ENCODE results near the gene PPL.

PPL gene

DNA sequence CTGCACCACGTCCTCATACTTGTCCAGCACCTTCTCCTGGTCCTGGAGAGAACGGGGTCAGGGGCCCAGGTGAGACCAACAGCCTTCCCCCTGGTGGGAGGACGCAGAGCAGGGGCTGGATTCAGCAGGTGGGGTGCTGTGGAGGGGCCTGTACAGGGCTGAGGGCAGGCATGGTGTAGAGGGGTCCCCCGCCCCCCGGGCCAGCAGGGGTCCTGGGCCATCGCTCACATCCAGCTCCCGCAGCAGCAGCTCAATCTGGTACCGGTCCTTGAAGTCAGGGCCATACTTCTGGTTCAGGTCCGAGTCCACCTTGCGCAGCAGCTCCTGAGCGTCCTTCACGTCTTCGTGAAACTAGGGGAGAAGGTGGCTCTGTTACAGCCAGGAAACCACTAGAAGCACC lies 41.6 kb downstream of the PPL start:
- H3K4me1 Mint-ChIP-seq (ENCODE audit: low read depth), result no peaks in the 10 kb centered on the region
- H3K4me3 Mint-ChIP-seq, result no peak overlapping the region
- no peak overlapping the region for H3K27ac Mint-ChIP-seq
- no peaks in the 10 kb centered on the region for H3K9me3 Mint-ChIP-seq
- no peaks in the 10 kb centered on the region for H3K36me3 Mint-ChIP-seq (ENCODE audit: low read depth)
- H3K27me3 Mint-ChIP-seq, result no peaks in the 10 kb centered on the region
- no peak for DNase-seq

DNA sequence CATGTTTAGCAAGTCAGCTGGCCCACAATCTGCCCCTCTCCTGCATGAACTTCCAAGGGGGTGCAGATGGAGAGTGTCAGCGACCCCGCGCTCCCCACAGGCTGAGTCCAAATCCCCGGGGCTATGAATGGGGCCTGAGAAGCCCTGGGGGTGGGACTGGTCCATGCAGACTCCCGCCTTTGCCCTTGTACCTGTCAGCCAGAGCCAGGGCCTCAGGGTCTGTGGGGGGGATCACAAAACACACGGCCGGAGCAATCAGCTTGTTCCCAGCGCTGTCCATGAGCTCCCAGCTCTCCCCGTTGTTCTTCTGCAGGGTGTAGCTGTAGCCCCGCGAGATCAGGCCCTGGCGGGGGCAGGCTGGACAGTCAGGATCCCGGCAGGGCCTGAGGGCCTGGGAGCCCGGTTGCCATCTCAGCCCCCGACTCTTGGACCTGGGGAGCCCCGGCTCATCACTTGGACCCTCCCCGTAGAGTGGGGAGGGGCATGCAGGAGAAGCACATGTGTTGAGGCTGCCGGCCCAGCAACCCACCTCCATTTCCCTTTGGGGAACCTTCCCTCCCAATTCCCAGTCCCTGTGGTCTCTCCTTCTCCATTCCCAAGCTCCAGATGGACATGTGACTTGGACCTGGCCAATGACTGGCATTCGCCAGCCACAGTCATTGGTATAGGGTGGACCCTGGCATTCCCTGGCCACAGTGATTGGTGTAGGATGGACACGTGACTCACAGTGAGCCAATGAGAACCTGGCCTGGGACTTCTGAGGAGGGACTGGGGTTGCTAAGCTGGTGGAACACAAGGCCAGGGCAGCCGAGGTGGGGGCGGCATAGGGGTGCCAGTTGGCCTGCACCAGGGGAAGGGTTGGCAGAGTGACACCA lies 42.4 kb downstream of the PPL start:
- Mint-ChIP-seq H3K4me3 (no peak overlapping the region), H3K27ac (no peak overlapping the region), H3K9me3 (no peaks in the 10 kb centered on the region), H3K4me1 (ENCODE audit: low read depth) (no peaks in the 10 kb centered on the region), H3K36me3 (ENCODE audit: low read depth) (no peaks in the 10 kb centered on the region), H3K27me3 (no peaks in the 10 kb centered on the region)
- no peak for DNase-seq

DNA sequence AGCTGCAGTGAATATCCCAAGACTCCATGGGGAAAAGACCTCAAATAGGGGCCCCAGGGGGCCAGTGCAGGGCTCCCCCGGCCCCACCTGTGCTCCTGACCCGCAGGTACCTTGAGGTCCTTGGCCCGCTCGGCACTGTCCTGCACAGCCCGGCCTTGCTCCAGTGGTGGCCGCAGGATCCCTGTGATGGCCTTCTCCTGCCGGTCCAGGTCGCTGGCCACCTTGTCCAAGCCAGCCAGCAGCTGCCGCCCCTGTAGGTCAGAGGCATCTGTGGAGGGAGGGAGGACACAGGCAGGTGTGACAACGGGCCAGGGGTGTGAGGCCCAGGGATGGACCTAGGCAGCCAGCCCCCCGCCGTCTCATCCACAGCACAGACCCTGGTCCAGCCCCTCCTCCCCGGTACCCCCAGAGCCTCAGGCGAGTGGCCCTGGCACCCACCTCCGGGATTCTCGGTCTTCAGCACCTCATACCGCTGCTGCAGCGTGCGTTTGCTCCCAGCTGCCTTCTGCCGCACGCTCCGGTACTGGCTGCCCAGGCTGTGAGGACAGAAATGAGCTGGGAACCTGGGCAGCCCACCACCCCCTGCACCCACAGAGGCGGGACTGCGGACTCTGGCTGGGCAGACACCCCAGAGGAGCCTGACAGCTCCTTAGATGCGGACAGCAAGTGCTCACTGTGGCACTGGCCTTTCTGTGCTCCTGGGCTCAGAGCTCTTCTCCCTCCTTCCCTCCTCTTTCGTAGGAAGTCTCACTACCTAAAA lies 43.7 kb downstream of the PPL start:
- no peak for DNase-seq
- Mint-ChIP-seq H3K4me3 (no peak overlapping the region), H3K27ac (no peak overlapping the region), H3K36me3 (ENCODE audit: low read depth) (no peaks in the 10 kb centered on the region), H3K9me3 (no peaks in the 10 kb centered on the region), H3K27me3 (no peaks in the 10 kb centered on the region), H3K4me1 (ENCODE audit: low read depth) (no peaks in the 10 kb centered on the region)

DNA sequence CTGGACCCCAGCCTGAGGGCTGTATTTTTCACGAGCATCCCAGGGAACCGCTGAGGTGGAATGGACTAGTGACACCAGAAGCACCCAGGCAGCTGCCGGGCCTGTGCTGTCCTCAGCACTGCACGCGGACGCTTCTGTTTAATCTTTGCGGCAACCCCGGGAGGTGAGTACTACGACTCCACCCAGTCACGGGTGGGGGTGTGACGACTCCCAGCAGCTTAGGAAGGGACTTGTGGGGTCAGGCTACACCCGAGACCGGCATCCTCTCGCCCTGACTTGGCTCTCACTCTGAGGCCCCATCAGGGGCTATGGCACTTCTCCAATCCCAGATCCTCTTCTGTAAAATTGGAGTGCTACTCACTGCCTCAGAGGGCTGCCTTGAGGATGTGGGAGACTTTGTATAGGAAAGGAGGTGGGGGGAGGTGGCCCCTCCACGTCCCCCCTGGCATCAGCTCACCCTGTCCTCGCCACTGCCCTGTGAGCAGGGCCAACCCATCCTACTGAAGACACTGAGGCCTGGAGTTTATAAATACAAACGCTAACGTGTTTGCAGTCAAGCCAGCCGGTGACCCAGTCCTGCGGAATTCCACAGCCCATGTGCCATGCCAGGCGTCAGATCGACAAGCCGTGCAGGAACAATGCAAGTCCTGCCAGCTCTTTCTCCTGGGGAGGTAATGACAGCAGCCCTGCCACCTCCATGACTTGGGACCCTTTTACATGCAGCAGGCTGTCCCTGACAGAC lies 44.4 kb downstream of the PPL start:
- H3K4me3 Mint-ChIP-seq, result no peak overlapping the region
- H3K27ac Mint-ChIP-seq, result no peak overlapping the region
- no peaks in the 10 kb centered on the region for H3K9me3 Mint-ChIP-seq
- peaks cover 1% of the 10 kb centered on the region for H3K36me3 Mint-ChIP-seq (ENCODE audit: low read depth)
- H3K27me3 Mint-ChIP-seq, result no peaks in the 10 kb centered on the region
- DNase-seq, result no peak
- H3K4me1 Mint-ChIP-seq (ENCODE audit: low read depth), result no peaks in the 10 kb centered on the region

DNA sequence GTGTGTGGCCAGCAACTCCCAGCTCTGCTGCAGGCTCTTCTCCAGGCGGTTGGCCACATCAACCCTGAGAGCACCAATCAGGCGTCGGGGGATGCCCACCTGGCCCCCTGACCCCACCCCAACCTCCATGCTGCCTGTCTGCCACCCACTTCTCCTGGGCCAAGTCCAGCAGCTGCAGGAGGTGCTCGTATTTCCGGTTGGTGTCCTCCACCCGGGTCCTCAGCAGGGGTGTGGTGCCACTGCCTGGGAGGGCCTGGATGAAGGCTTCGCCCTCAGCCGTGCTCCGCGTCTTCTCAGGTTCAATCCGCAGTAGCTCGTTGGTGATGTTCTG lies 45.1 kb downstream of the PPL start:
- H3K4me3 Mint-ChIP-seq, result no peak overlapping the region
- H3K27ac Mint-ChIP-seq, result no peak overlapping the region
- no peaks in the 10 kb centered on the region for H3K9me3 Mint-ChIP-seq
- DNase-seq, result no peak
- peaks cover 3% of the 10 kb centered on the region for H3K36me3 Mint-ChIP-seq (ENCODE audit: low read depth)
- no peaks in the 10 kb centered on the region for H3K27me3 Mint-ChIP-seq
- no peaks in the 10 kb centered on the region for H3K4me1 Mint-ChIP-seq (ENCODE audit: low read depth)

DNA sequence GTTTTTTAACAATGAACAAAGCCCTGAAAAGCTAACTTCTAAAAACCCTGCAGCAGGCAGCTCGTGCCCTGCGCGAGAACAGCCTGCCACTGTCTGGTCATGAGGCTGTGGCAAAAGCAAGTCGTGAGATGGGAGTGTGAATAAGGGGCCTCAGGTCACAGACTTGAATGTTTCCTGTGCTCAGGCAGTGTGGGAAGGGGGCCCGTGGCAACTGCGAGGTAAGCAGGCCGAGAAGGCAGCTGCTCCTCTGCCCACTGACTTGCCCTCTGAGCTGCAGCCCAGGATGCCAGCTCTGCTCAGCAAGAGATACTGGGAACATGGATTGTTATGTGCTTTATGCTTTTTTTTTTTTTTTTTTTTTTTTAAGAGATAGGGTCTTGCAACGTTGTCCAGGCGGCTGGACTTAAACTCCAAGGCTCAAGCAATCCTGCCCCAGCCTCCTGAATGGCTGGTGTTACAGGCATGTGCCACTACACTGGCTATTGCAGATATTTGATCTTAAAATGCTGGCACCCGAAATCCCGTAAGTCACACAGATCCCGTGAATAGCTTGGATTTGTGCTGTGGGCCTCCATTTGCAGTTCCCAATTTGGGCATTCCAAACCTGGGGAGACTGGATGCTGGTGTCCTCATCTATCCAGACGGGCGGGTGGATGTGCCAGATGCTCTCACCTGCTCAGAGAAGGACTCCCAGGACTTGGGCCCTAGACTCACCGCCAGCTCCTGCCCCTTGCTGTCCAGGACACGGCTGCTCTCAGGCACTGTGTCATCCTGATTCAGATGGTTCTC lies 45.7 kb downstream of the PPL start:
- no peak for DNase-seq
- Mint-ChIP-seq H3K4me1 (ENCODE audit: low read depth) (no peaks in the 10 kb centered on the region), H3K4me3 (no peak overlapping the region), H3K36me3 (ENCODE audit: low read depth) (peaks cover 9% of the 10 kb centered on the region), H3K27ac (no peak overlapping the region), H3K27me3 (no peaks in the 10 kb centered on the region), H3K9me3 (no peaks in the 10 kb centered on the region)

DNA sequence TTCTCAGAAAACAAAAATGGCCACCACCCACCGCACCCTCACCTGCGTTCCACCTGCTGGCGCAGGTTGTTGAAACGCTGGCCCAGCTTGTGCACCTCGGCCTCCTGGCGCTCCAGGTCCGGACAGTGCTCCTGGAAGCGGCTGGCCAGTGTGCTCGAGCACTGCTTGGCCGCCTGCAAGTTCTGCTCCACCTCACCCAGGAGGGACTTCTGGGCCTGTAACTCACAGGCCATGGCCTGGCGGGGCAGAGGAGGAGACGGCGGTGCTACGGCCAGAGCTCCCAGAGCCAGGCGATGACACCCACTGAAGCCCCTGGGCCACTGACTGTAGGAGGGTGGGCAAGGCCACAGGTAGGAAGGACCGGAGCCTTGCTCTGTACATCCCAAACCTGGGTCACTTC lies 46.3 kb downstream of the PPL start:
- H3K9me3 Mint-ChIP-seq, result no peaks in the 10 kb centered on the region
- no peaks in the 10 kb centered on the region for H3K27me3 Mint-ChIP-seq
- DNase-seq, result no peak
- peaks cover 15% of the 10 kb centered on the region for H3K36me3 Mint-ChIP-seq (ENCODE audit: low read depth)
- H3K4me1 Mint-ChIP-seq (ENCODE audit: low read depth), result no peaks in the 10 kb centered on the region
- no peak overlapping the region for H3K4me3 Mint-ChIP-seq
- H3K27ac Mint-ChIP-seq, result no peak overlapping the region

DNA sequence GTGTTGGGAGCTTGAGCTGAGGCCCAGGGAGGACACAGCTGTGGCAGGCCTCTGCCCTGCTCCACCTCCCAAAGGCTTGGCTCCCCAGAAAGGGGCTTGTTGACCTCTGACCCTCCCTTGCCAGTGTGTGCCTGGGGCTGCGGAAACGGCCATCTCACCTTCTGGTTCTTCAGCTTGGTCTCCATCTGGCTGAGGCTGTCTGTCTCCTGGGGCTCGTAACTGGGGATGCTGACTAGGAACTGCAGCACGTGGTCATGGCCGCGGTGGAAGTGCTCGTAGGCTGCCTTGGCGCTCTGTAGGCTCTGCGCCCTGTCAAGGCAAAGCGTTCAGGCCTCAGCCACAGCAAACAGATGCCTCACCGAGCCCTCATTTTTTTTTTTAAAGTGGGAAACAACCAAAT lies 46.9 kb downstream of the PPL start:
- peaks cover 20% of the 10 kb centered on the region for H3K36me3 Mint-ChIP-seq (ENCODE audit: low read depth)
- no peak for DNase-seq
- H3K9me3 Mint-ChIP-seq, result no peaks in the 10 kb centered on the region
- no peaks in the 10 kb centered on the region for H3K4me1 Mint-ChIP-seq (ENCODE audit: low read depth)
- no peaks in the 10 kb centered on the region for H3K27me3 Mint-ChIP-seq
- no peak overlapping the region for H3K4me3 Mint-ChIP-seq
- H3K27ac Mint-ChIP-seq, result no peak overlapping the region

DNA sequence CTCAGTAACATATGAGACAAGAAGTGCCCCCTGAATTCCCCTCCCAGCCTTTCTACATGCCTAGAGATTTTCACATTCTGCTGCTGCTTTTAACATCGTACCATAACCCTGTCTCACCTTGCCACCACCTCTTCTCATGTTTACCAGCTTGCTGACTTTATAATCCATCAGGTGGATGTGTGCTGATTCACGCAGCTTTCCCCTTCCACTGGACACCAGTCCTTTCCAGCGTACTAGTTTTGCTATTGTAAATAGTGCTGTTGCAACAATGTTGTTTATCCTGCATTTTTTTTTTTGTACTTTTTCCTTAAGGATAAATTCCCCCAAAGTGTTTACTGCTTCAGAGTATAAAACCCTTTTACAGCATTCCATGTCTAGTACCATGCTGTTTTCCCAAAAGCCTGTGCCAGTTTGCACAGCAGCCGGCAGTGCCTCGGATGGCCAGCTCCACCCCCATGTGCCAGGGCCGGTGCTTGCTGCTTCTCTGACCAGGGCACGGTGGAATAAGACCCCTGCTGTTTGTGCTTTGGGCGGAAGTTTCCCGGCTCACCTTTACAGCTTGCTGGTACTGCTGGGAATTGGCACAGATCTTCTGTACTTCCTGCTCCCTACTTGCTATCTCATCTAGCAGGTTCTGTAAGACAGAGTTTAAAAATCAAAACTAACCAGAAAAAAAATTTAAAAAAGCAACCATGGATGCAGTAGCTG lies 48.4 kb downstream of the PPL start:
- H3K4me3 Mint-ChIP-seq, result no peak overlapping the region
- DNase-seq, result no peak
- no peaks in the 10 kb centered on the region for H3K9me3 Mint-ChIP-seq
- H3K36me3 Mint-ChIP-seq (ENCODE audit: low read depth), result peaks cover 35% of the 10 kb centered on the region
- H3K27ac Mint-ChIP-seq, result no peak overlapping the region
- H3K4me1 Mint-ChIP-seq (ENCODE audit: low read depth), result no peaks in the 10 kb centered on the region
- H3K27me3 Mint-ChIP-seq, result no peaks in the 10 kb centered on the region

DNA sequence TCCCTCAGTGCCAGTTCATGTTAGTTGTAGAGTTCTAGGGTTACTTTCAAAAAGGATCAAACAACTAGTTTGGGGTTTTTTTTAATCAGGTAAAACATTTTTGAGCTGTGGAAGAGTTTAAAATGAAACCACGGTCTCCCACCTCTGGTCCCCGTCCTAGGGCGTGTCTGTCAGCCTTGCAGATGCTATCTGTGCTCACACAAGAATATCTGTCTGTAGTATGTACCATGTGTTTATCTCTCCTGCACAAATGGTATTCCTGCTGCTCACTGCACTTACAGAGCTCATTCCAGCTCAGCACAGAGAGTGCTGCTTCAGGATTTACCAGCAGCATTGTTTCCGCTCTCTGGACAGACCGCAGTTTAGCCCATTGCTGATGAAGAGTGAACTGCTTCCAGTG lies 50.8 kb downstream of the PPL start:
- Mint-ChIP-seq H3K4me1 (ENCODE audit: low read depth) (no peaks in the 10 kb centered on the region), H3K9me3 (no peaks in the 10 kb centered on the region), H3K27me3 (no peaks in the 10 kb centered on the region), H3K4me3 (no peak overlapping the region), H3K27ac (no peak overlapping the region), H3K36me3 (ENCODE audit: low read depth) (peaks cover 58% of the 10 kb centered on the region)
- no peak for DNase-seq

DNA sequence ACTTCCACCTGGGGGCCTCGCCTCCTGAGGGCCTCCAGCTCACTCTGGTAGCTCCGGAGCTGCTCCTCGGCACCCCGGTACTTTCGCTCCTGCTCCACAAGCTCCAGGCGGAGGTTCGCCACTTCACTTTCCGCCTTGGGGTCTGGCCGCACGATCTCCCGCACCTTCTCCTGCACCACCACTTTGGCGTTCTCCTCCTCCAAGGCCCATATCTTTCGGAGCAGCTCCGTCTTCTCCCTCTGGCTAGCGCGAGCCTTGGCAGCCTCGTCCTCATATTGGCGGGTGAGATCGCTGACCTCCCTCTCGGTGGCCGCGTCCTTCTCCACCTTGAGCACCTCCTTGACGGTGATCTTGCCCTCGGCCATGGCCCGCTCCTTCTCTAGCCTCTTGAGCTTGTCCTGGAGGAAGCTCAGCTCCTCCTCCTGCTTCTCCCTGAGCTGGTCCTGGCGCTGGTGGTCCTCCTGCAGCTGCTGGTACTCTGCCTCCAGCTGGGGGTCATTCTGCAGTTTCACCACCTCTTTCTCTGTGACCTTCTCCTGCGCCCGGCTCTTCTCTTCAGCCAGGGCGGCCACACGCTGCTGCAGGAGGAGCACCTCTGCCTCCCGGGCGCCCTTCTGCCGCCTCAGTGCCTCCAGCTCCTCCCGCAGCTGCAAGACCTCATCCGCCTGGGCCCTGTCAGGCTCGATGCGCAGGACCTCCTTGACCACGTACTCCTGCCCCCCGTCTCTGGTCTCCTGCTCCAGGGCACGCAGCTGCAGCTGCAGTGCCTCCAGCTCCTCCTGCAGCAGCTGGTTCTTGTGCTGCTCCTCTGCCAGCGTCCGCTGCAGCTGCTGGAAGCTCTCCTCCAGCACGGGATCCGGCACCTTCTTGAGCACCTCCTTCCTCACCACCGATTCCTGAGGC lies 51.7 kb downstream of the PPL start:
- H3K27me3 Mint-ChIP-seq, result no peaks in the 10 kb centered on the region
- no peaks in the 10 kb centered on the region for H3K9me3 Mint-ChIP-seq
- no peaks in the 10 kb centered on the region for H3K4me1 Mint-ChIP-seq (ENCODE audit: low read depth)
- no peak overlapping the region for H3K4me3 Mint-ChIP-seq
- peak overlapping the region; percentile 45 for H3K27ac Mint-ChIP-seq
- DNase-seq, result no peak
- H3K36me3 Mint-ChIP-seq (ENCODE audit: low read depth), result peaks cover 67% of the 10 kb centered on the region

DNA sequence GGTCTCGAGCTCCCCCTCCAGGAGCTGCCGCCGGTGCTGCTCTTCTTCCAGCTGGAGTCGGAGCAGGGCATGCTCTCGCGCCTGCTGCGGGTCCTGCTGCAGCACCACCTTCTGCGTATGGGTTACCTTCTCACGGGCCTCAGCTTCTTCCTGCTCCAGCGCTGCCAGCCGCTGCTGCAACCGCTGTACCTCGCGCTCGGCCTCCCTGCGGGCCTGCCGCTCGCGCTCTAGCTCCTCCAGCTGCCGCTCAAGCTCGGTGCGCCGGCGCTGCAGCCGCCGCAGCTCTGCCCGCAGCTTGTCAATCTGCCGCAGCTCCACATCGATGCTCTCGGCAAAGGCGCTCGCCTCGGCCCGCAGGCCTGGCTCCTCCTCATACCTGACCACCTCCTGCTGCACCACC lies 52.7 kb downstream of the PPL start:
- no peaks in the 10 kb centered on the region for H3K4me1 Mint-ChIP-seq (ENCODE audit: low read depth)
- no peak overlapping the region for H3K4me3 Mint-ChIP-seq
- no peak overlapping the region for H3K27ac Mint-ChIP-seq
- no peak for DNase-seq
- H3K36me3 Mint-ChIP-seq (ENCODE audit: low read depth), result peaks cover 78% of the 10 kb centered on the region
- H3K27me3 Mint-ChIP-seq, result no peaks in the 10 kb centered on the region
- H3K9me3 Mint-ChIP-seq, result no peaks in the 10 kb centered on the region

DNA sequence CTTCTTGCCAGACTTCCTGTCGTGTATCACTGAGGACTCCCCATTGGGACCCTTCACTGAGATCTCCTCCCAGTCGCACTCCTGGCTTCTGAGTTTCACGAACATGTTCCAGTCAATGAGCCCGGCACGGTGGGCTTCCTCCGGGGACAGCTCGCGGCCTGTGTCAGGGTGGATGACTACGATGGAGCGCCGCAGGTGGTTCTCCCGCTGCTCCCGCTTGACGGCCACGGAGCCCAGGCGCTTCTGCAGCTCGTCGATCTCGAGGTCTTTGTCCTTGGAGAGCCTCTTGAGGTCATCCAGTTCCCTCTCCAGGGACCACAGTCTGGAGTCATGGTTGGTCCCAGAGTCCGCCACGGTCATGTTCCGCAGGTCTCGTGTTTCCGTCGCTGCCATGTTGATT lies 53.4 kb downstream of the PPL start:
- H3K27me3 Mint-ChIP-seq, result no peaks in the 10 kb centered on the region
- H3K4me1 Mint-ChIP-seq (ENCODE audit: low read depth), result no peaks in the 10 kb centered on the region
- no peak overlapping the region for H3K27ac Mint-ChIP-seq
- no peak overlapping the region for H3K4me3 Mint-ChIP-seq
- no peak for DNase-seq
- H3K36me3 Mint-ChIP-seq (ENCODE audit: low read depth), result peaks cover 85% of the 10 kb centered on the region
- H3K9me3 Mint-ChIP-seq, result no peaks in the 10 kb centered on the region

Measured in activated T-cell treated with anti-CD3 and anti-CD28 coated beads, Interleukin-2, amount 50 U/mL, for 24 hours (primary cell).